ENCODE measurements around the gene PMP22.

Gene PMP22

DNA sequence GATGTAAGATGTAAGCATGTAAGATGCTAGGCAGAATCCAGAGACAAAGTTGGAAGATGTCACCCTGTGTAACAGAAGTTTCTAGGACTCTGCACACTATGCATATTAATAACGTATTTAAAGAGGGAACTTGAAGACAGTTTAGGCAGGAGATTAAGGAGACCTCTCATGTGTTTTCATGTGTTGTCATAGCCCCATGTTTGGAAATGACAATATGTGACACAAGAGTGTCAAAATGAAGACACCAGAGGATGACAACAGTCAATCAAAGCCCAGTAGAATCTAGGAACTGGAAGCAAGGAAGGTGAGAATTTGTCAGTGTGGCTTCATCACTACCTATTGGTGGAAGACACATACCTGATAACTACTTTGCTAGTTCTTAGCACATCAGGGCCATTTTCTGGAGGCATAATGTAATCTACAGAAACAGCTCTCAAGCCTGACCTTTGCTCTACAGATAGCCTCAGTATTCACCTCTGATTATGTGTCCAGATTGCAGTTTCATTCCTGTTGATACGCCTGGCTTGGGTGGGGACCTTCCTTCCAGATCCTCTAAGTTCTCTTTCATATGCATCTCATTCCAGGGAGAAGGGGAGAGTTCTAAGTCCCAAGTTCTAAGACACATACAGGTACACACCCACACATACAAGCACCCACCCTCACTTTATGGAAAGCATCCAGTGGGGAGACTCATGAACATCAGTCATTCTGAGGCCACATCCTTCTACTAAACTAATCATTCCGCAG lies 26.3 kb downstream of the PMP22 start:
- Histone ChIP-seq H3K9me2 (replicated peaks; ENCODE audit: insufficient read depth, low read length) (no peaks in the 10 kb centered on the region), H3K27ac (ENCODE audit: low read length) (no peak overlapping the region), H3K4me3 (ENCODE audit: low read length) (no peak overlapping the region), H3K4me1 (ENCODE audit: low read length) (no peaks in the 10 kb centered on the region), H3K27me3 (replicated peaks; ENCODE audit: insufficient read depth, low read length) (no peaks in the 10 kb centered on the region), H3K9me3 (replicated peaks; ENCODE audit: insufficient read depth, low read length) (no peaks in the 10 kb centered on the region), H2AFZ (ENCODE audit: low read length) (no peak overlapping the region), H3K9ac (ENCODE audit: low read length) (no peak overlapping the region), H4K20me1 (ENCODE audit: insufficient read depth, low read length) (no peaks in the 10 kb centered on the region), H3F3A (ENCODE audit: insufficient read depth, low read length) (no peaks in the 10 kb centered on the region), H3K36me3 (replicated peaks; ENCODE audit: insufficient read depth, low read length) (no peaks in the 10 kb centered on the region), H3K79me2 (ENCODE audit: low read length) (no peaks in the 10 kb centered on the region), H3K4me2 (ENCODE audit: low read depth, low read length) (no peak overlapping the region)
- TF ChIP-seq EZH2phosphoT487 (IDR thresholded peaks at IDR 0.05; ENCODE audit: low read length) (no peak), EZH2 (optimal IDR thresholded peaks at IDR 0.05; ENCODE audit: low read depth, low read length) (no peak)
- TF ChIP-seq, protein P1, sequence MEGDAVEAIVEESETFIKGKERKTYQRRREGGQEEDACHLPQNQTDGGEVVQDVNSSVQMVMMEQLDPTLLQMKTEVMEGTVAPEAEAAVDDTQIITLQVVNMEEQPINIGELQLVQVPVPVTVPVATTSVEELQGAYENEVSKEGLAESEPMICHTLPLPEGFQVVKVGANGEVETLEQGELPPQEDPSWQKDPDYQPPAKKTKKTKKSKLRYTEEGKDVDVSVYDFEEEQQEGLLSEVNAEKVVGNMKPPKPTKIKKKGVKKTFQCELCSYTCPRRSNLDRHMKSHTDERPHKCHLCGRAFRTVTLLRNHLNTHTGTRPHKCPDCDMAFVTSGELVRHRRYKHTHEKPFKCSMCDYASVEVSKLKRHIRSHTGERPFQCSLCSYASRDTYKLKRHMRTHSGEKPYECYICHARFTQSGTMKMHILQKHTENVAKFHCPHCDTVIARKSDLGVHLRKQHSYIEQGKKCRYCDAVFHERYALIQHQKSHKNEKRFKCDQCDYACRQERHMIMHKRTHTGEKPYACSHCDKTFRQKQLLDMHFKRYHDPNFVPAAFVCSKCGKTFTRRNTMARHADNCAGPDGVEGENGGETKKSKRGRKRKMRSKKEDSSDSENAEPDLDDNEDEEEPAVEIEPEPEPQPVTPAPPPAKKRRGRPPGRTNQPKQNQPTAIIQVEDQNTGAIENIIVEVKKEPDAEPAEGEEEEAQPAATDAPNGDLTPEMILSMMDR (IDR thresholded peaks at IDR 0.05; ENCODE audit: low read length), result no peak
- no peak for DNase-seq

DNA sequence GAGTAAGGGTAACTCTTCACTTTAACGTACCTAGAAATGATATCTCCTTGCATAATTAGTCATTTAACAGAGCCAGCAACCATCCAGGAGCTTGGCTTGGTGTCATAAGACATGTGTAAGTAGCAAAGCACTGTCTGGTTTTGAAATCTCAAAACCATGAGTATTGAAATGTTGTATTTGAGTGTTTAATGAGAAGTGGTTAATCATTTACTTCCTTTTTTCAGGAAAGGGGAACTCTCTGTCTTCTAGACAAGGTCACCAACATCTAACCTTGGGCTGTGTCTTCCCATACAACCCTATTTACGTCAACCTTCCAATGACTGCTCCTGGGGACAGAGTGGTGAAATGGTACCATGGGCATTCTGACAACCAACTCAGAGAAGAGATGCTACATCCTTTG lies 27.1 kb downstream of the PMP22 start:
- no peaks in the 10 kb centered on the region for H3K4me1 ChIP-seq (ENCODE audit: low read length)
- TF ChIP-seq, protein P1 (IDR thresholded peaks at IDR 0.05; ENCODE audit: low read length), result no peak
- TF ChIP-seq EZH2phosphoT487 (IDR thresholded peaks at IDR 0.05; ENCODE audit: low read length) (no peak), EZH2 (optimal IDR thresholded peaks at IDR 0.05; ENCODE audit: low read depth, low read length) (no peak)
- H3K79me2 ChIP-seq (ENCODE audit: low read length), result no peaks in the 10 kb centered on the region

DNA sequence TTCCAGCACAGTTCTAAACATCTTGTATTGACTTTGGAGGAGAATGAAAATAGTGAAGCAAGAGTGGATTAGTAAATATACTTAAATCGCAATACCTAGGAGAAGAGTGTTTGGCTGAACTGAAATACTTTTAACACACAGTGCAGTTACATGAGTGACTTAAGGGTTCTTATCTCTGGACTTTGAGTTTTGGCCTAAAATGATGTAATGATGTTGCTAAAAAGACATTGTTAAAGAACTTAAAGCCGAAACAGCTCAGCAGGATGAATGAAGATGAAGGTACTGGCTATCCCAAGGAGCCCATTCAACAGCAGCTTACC lies 28.1 kb downstream of the PMP22 start:
- H3K79me2 ChIP-seq (ENCODE audit: low read length), result no peaks in the 10 kb centered on the region
- H3K4me1 ChIP-seq (ENCODE audit: low read length), result no peaks in the 10 kb centered on the region
- DNase-seq, result no peak
- H3K9ac ChIP-seq (ENCODE audit: low read length), result no peak overlapping the region
- H3K9me3 ChIP-seq (replicated peaks; ENCODE audit: insufficient read depth, low read length), result no peaks in the 10 kb centered on the region
- H3K27ac ChIP-seq (ENCODE audit: low read length), result no peak overlapping the region
- H3F3A ChIP-seq (ENCODE audit: insufficient read depth, low read length), result no peaks in the 10 kb centered on the region
- no peaks in the 10 kb centered on the region for H3K9me2 ChIP-seq (replicated peaks; ENCODE audit: insufficient read depth, low read length)
- no peak overlapping the region for H3K4me2 ChIP-seq (ENCODE audit: low read depth, low read length)
- no peaks in the 10 kb centered on the region for H3K27me3 ChIP-seq (replicated peaks; ENCODE audit: insufficient read depth, low read length)
- no peak for TF ChIP-seq EZH2 (optimal IDR thresholded peaks at IDR 0.05; ENCODE audit: low read depth, low read length)
- no peak overlapping the region for H2AFZ ChIP-seq (ENCODE audit: low read length)
- H4K20me1 ChIP-seq (ENCODE audit: insufficient read depth, low read length), result no peaks in the 10 kb centered on the region
- no peak overlapping the region for H3K4me3 ChIP-seq (ENCODE audit: low read length)
- no peaks in the 10 kb centered on the region for H3K36me3 ChIP-seq (replicated peaks; ENCODE audit: insufficient read depth, low read length)

More for the DNA sequence above, 27.1 kb downstream of the PMP22 start:
- Histone ChIP-seq H3K4me3 (ENCODE audit: low read length) (no peak overlapping the region), H3K4me2 (ENCODE audit: low read depth, low read length) (no peak overlapping the region), H2AFZ (ENCODE audit: low read length) (no peak overlapping the region), H3K9ac (ENCODE audit: low read length) (no peak overlapping the region), H3K9me2 (replicated peaks; ENCODE audit: insufficient read depth, low read length) (no peaks in the 10 kb centered on the region), H3F3A (ENCODE audit: insufficient read depth, low read length) (no peaks in the 10 kb centered on the region), H4K20me1 (ENCODE audit: insufficient read depth, low read length) (no peaks in the 10 kb centered on the region), H3K27ac (ENCODE audit: low read length) (no peak overlapping the region), H3K9me3 (replicated peaks; ENCODE audit: insufficient read depth, low read length) (no peaks in the 10 kb centered on the region), H3K36me3 (replicated peaks; ENCODE audit: insufficient read depth, low read length) (no peaks in the 10 kb centered on the region), H3K27me3 (replicated peaks; ENCODE audit: insufficient read depth, low read length) (no peaks in the 10 kb centered on the region)
- no peak for DNase-seq

Data from MM.1S (cell line).